Parathyroid adenoma (tissue), 2 donors: ENCODE results near the gene TMEM163.

ENCODE experiments used
- H2AFZ ChIP-seq: fragments of 300-600 bp; sonication (generic); one replicate; pipeline ENCODE4 v1.7.0; 2017; ENCODE audit warnings: antibody characterized with exemption, mild to moderate bottlenecking
- H3K27ac ChIP-seq: fragments of 300-600 bp; sonication (generic); one replicate; pipeline ENCODE4 v1.7.0; 2017
- H3K27me3 ChIP-seq: fragments of 300-600 bp; sonication (generic); one replicate; pipeline ENCODE4 v1.7.0; 2017; ENCODE audit warnings: low read length; ENCODE audit not compliant: control insufficient read depth, insufficient read depth
- H3K36me3 ChIP-seq: fragments of 300-600 bp; sonication (generic); one replicate; pipeline ENCODE4 v1.7.0; 2017; ENCODE audit warnings: low read length; ENCODE audit not compliant: control insufficient read depth, insufficient read depth
- H3K4me1 ChIP-seq: fragments of 300-600 bp; sonication (generic); one replicate; pipeline ENCODE4 v1.7.0; 2017; ENCODE audit warnings: control low read depth
- H3K4me2 ChIP-seq: fragments of 300-600 bp; sonication (generic); one replicate; pipeline ENCODE4 v1.7.0; 2017; ENCODE audit warnings: low read length
- H3K4me3 ChIP-seq: fragments of 300-600 bp; sonication (generic); one replicate; pipeline ENCODE4 v1.7.0; 2017; ENCODE audit warnings: low read depth, low read length
- H3K79me2 ChIP-seq: fragments of 300-600 bp; sonication (generic); one replicate; pipeline ENCODE4 v1.7.0; 2017; ENCODE audit warnings: control low read depth
- H3K9ac ChIP-seq: fragments of 300-600 bp; sonication (generic); one replicate; pipeline ENCODE4 v1.7.0; 2017; ENCODE audit warnings: mild to moderate bottlenecking
- H3K9me3 ChIP-seq: fragments of 300-600 bp; sonication (generic); one replicate; pipeline ENCODE4 v1.7.0; 2017; ENCODE audit warnings: low read length; ENCODE audit not compliant: control insufficient read depth
- TF ChIP-seq, protein P1 (sequence below): fragments of 300-600 bp; sonication (generic); IDR thresholded peaks from one replicate; pipeline ENCODE4 v1.7.0; 2017; ENCODE audit warnings: antibody characterized with exemption, mild to moderate bottlenecking
- donor health status: primary hyperparathyroidism.

TMEM163 gene

DNA sequence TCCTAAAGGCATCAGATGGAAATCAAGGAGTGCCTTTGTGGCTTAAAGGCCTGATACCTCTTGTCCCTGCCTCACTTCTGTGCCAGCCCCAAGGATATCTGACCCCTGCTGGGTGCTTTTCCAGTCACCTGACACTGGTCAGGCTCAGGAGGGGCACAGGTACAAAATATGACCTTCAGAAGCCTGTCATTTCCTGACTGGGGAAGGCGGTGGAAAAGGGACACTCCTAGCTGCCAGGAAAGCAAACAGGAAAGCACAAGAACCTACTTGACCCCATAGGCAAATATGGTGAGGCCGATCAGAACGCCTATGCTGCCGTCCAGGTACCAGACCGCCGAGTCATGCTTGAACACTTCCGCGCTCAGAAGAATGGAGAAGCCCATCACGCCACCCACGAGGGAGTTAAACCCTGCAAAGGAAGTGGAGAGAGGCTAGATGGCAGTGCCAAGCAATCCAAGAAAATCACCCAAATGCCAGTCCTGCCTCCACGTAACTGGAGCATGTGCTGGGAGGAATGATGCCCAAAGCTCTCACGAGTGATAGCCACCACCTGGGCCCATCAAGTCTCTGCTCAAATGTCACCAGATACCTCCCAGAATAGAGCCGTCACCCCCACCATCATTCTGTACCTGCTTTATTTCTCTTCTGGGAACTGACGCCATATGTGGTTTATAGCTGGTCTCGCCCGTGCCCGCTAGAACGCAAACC is 260.9 kb downstream of the TMEM163 start:
- no peaks in the 10 kb centered on the region for H3K9me3 ChIP-seq
- no peak overlapping the region for H3K27ac ChIP-seq
- no peak overlapping the region for H2AFZ ChIP-seq
- no peaks in the 10 kb centered on the region for H3K4me1 ChIP-seq
- no peak overlapping the region for H3K4me3 ChIP-seq
- no peak overlapping the region for H3K9ac ChIP-seq
- no peaks in the 10 kb centered on the region for H3K36me3 ChIP-seq
- no peaks in the 10 kb centered on the region for H3K27me3 ChIP-seq
- H3K4me2 ChIP-seq, result no peak overlapping the region
- TF ChIP-seq, protein P1, sequence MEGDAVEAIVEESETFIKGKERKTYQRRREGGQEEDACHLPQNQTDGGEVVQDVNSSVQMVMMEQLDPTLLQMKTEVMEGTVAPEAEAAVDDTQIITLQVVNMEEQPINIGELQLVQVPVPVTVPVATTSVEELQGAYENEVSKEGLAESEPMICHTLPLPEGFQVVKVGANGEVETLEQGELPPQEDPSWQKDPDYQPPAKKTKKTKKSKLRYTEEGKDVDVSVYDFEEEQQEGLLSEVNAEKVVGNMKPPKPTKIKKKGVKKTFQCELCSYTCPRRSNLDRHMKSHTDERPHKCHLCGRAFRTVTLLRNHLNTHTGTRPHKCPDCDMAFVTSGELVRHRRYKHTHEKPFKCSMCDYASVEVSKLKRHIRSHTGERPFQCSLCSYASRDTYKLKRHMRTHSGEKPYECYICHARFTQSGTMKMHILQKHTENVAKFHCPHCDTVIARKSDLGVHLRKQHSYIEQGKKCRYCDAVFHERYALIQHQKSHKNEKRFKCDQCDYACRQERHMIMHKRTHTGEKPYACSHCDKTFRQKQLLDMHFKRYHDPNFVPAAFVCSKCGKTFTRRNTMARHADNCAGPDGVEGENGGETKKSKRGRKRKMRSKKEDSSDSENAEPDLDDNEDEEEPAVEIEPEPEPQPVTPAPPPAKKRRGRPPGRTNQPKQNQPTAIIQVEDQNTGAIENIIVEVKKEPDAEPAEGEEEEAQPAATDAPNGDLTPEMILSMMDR, result no peak
- H3K79me2 ChIP-seq, result no peaks in the 10 kb centered on the region

DNA sequence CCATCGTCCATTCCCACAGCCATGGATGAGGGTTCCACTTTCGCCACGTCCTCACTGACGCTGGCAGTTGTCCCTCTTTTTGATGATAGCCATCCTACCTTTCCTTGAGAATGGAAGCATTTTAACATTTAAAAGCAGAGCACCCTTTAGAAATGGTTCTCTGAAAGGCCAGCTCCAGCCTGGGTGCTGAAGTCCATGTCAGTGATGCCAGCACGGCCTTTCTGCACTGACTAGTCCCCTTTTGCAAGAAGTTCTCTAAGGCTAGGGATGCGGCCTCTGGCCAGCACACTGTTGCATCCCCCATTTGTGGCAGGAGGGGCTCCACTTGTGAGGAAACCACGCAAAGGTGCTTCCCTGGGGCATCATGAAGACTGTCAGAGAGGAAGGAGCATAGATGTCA is 261.4 kb downstream of the TMEM163 start:
- no peak overlapping the region for H3K27ac ChIP-seq
- H3K4me3 ChIP-seq, result no peak overlapping the region
- TF ChIP-seq, protein P1, result no peak
- no peaks in the 10 kb centered on the region for H3K79me2 ChIP-seq
- no peaks in the 10 kb centered on the region for H3K27me3 ChIP-seq
- no peak overlapping the region for H3K9ac ChIP-seq
- no peak overlapping the region for H3K4me2 ChIP-seq
- H3K36me3 ChIP-seq, result no peaks in the 10 kb centered on the region
- H3K9me3 ChIP-seq, result no peaks in the 10 kb centered on the region
- no peaks in the 10 kb centered on the region for H3K4me1 ChIP-seq
- H2AFZ ChIP-seq, result no peak overlapping the region

DNA sequence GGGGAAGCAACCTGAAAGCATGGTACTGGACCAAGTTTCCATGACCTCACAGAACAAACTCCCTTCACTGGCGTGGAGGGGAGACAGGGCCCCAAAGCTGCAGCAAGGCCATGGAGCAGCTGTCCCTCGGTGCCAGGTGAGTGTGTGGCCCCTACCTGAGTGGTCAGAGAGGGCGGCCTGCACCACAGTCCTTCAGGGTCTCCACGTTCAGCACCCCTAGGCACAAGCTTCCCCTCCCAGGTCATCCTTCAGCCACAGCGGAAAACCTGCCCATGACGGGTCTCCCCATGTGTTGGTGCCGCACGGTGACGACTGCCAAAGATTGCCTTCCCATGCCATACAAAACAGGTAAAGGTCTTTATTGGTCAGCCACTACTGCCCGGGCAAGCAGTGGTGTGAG is 263.4 kb downstream of the TMEM163 start:
- no peaks in the 10 kb centered on the region for H3K36me3 ChIP-seq
- no peaks in the 10 kb centered on the region for H3K9me3 ChIP-seq
- H3K27ac ChIP-seq, result no peak overlapping the region
- TF ChIP-seq, protein P1, result no peak
- no peak overlapping the region for H2AFZ ChIP-seq
- no peaks in the 10 kb centered on the region for H3K79me2 ChIP-seq
- H3K27me3 ChIP-seq, result no peaks in the 10 kb centered on the region
- no peak overlapping the region for H3K4me3 ChIP-seq
- no peak overlapping the region for H3K4me2 ChIP-seq
- no peaks in the 10 kb centered on the region for H3K4me1 ChIP-seq
- no peak overlapping the region for H3K9ac ChIP-seq

DNA sequence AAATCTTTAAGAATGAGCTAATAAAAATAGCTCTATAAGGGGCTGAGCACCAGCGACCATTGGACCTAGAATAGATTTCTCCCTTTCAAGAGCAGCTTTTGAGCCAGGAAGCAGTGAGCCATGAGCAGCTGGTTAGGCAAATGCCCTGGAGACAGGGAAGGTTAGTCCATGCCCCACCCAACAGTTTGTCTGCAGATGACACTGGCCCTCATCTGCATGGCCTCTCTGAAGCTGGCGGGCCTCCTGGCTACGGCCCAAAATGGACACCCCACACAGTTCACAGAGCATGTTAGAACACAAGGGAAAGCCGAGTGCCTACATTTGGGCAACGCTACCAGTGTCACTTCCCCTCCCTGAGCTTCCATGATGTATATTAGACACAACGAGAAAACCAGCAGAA is 263.9 kb downstream of the TMEM163 start:
- no peaks in the 10 kb centered on the region for H3K4me1 ChIP-seq
- H3K9me3 ChIP-seq, result no peaks in the 10 kb centered on the region
- H3K27me3 ChIP-seq, result no peaks in the 10 kb centered on the region
- H2AFZ ChIP-seq, result no peak overlapping the region
- no peaks in the 10 kb centered on the region for H3K36me3 ChIP-seq
- TF ChIP-seq, protein P1, result no peak
- H3K4me2 ChIP-seq, result no peak overlapping the region
- H3K79me2 ChIP-seq, result no peaks in the 10 kb centered on the region
- H3K9ac ChIP-seq, result no peak overlapping the region
- no peak overlapping the region for H3K4me3 ChIP-seq
- H3K27ac ChIP-seq, result no peak overlapping the region

DNA sequence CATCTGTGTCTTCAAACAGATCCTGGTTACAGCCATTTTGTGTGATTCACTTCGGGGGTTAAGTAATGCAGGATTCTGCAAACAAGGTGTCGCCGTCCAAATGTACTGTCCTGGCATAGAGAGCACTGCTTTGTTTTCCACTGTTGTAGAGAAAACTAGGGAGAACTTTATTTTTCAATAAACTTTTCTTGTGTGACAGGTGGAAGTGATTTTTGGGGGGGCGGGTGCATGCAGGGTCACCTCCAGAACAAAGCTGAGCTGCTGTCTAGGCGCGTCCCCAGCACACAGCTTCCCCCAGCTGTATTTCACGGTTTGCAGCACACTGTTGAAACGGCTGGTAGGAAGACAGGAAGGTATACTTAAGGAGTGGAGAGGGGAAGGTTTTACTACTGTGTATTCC is 264.4 kb downstream of the TMEM163 start:
- Histone ChIP-seq H3K36me3 (no peaks in the 10 kb centered on the region), H3K27ac (no peak overlapping the region), H3K4me2 (no peak overlapping the region), H3K4me1 (no peaks in the 10 kb centered on the region), H2AFZ (no peak overlapping the region), H3K79me2 (no peaks in the 10 kb centered on the region), H3K4me3 (no peak overlapping the region), H3K27me3 (no peaks in the 10 kb centered on the region), H3K9ac (no peak overlapping the region), H3K9me3 (no peaks in the 10 kb centered on the region)
- TF ChIP-seq, protein P1, result no peak
